HCT116 (cell line): Measurements from ENCODE around the gene GABBR2. TPM values are rescaled to one million over a fixed set of nuclear protein-coding genes. Genes with fewer than 3 reads are reported as not detected.

ENCODE experiments used
- ATAC-seq: fragments of 200-7000 bp; cut with Tn5 transposase; 2 replicates; pipeline ENCODE4 v1.9.1; 2020; ENCODE audit warnings: mild to moderate bottlenecking, moderate library complexity
- BruUV-seq: library from RNA; stranded (reverse); fragments of 400-500 nt; replicated peaks from 2 replicates; lab custom pipeline; 2021; lab: Mats Ljungman, UMichigan
- CTCF ChIA-PET: fragments of 300-600 bp; sonication (Branson Sonifier 250); formaldehyde crosslinking; loops from one replicate; lab custom pipeline; 2021; ENCODE audit warnings: antibody characterized with exemption; lab: Charles Lee
- POLR2A ChIA-PET: fragments of 300-600, 350-600 bp; sonication (Branson Sonifier 250); formaldehyde crosslinking; loops from one replicate; lab custom pipeline; 2021; ENCODE audit warnings: antibody characterized with exemption; lab: Charles Lee
- RAD21 ChIA-PET, 2 experiments: fragments of 300-600 bp; sonication (Branson Sonifier 250); formaldehyde crosslinking; loops; one replicate each; lab custom pipeline; 2023; ENCODE audit warnings: low total read pairs in 2 of 2; ENCODE audit not compliant: uncharacterized antibody in 2 of 2, unreplicated experiment in 2 of 2, low non-redundant PET in 1 of 2; lab: Charles Lee
- DNase-seq: peaks from one replicate; pipeline ENCODE4 v3.0.0-alpha.2; 2010; ENCODE audit warnings: low read depth, low spot score
- H2AFZ ChIP-seq: fragments of 200-600 bp; shearing (Covaris generic), sonication (generic); 2 replicates; pipeline ENCODE4 v1.6.1; 2017; ENCODE audit warnings: low read depth, mixed run types, mixed read lengths, antibody characterized with exemption, low read length; ENCODE audit not compliant: poor library complexity, severe bottlenecking
- H3K27ac ChIP-seq: 2 replicates; pipeline ENCODE4 v1.5.1; 2012; ENCODE audit warnings: low read depth, low read length
- H3K27me3 ChIP-seq: fragments of 200-600 bp; sonication (generic); 2 replicates; pipeline ENCODE4 v1.6.1; 2016; ENCODE audit warnings: mixed run types, low read length, mixed read lengths; ENCODE audit not compliant: insufficient read depth
- H3K36me3 ChIP-seq, 2 experiments: fragments of 200-500 bp in 1 of 2; fragments of 200-600 bp in 1 of 2; sonication (Bioruptor generic) in 1 of 2; sonication (generic) in 1 of 2; 2 replicates each; pipeline versions ENCODE4 v1.5.1 to v1.6.1; 2014 to 2016; ENCODE audit warnings: low read length in 2 of 2, inconsistent platforms in 1 of 2, mixed read lengths in 1 of 2, mixed run types in 1 of 2; ENCODE audit not compliant: insufficient read depth in 2 of 2, control insufficient read depth in 1 of 2
- H3K4me1 ChIP-seq, 2 experiments: fragments of 200-600 bp in 1 of 2; sonication (generic) in 1 of 2; 2 replicates each; pipeline versions ENCODE4 v1.5.1 to v1.6.1; 2012 to 2017; ENCODE audit warnings: low read length in 2 of 2, inconsistent platforms in 1 of 2, mild to moderate bottlenecking in 1 of 2, mixed read lengths in 1 of 2, mixed run types in 1 of 2, moderate library complexity in 1 of 2; ENCODE audit not compliant: insufficient read depth in 2 of 2, control insufficient read depth in 1 of 2
- H3K4me2 ChIP-seq: fragments of 200-600 bp; sonication (generic); 2 replicates; pipeline ENCODE4 v1.6.1; 2017; ENCODE audit warnings: mixed run types, low read length, mixed read lengths
- H3K4me3 ChIP-seq, 2 experiments: fragments of 200-600 bp in 1 of 2; sonication (generic) in 1 of 2; replicated peaks in 1 of 2; 2 replicates each; pipeline ENCODE4 v1.5.1; 2011 to 2016; ENCODE audit warnings: low read length in 2 of 2, control low read depth in 1 of 2, low read depth in 1 of 2, mild to moderate bottlenecking in 1 of 2, mixed read lengths in 1 of 2, mixed run types in 1 of 2
- H3K79me2 ChIP-seq: fragments of 200-600 bp; sonication (generic); 2 replicates; pipeline ENCODE4 v1.6.1; 2017; ENCODE audit warnings: mild to moderate bottlenecking, mixed run types, low read length, moderate library complexity, mixed read lengths; ENCODE audit not compliant: insufficient read depth
- H3K9ac ChIP-seq: fragments of 200-600 bp; sonication (generic); 2 replicates; pipeline ENCODE4 v1.6.1; 2016; ENCODE audit warnings: low read length, mixed read lengths
- H3K9me2 ChIP-seq: fragments of 200-600 bp; sonication (generic), shearing (Covaris generic); 2 replicates; pipeline ENCODE4 v1.6.1; 2017; ENCODE audit warnings: mixed run types, mild to moderate bottlenecking, moderate library complexity; ENCODE audit not compliant: insufficient read depth
- H3K9me3 ChIP-seq, 2 experiments: fragments of 200-500 bp in 1 of 2; fragments of 200-600 bp in 1 of 2; sonication (Bioruptor generic) in 1 of 2; sonication (generic) in 1 of 2; 2 replicates each; pipeline ENCODE4 v1.6.1; 2014 to 2017; ENCODE audit warnings: low read length in 2 of 2, mixed read lengths in 2 of 2, inconsistent platforms in 1 of 2, low read depth in 1 of 2, mild to moderate bottlenecking in 1 of 2, mixed run types in 1 of 2, moderate library complexity in 1 of 2; ENCODE audit not compliant: control insufficient read depth in 1 of 2, insufficient read depth in 1 of 2
- H4K20me1 ChIP-seq: fragments of 200-600 bp; sonication (generic), shearing (Covaris generic); 2 replicates; pipeline ENCODE4 v1.6.1; 2017; ENCODE audit warnings: mixed run types, mild to moderate bottlenecking, moderate library complexity; ENCODE audit not compliant: insufficient read depth
- CBX3 ChIP-seq: IDR thresholded peaks from 2 replicates; pipeline ENCODE4 v1.6.1; 2012; ENCODE audit warnings: low read depth
- ELF1 ChIP-seq: IDR thresholded peaks from 2 replicates; pipeline ENCODE4 v1.6.1; 2012; ENCODE audit warnings: low read depth, borderline replicate concordance
- EZH2 ChIP-seq: fragments of 200-600 bp; sonication (generic); IDR thresholded peaks from 2 replicates; pipeline ENCODE4 v1.6.1; 2017; ENCODE audit warnings: antibody characterized with exemption, mixed run types
- FOSL1 ChIP-seq: IDR thresholded peaks from 2 replicates; pipeline ENCODE4 v1.6.1; 2012; ENCODE audit warnings: low read depth
- POLR2A ChIP-seq: IDR thresholded peaks from 2 replicates; pipeline ENCODE4 v1.7.0; 2011; ENCODE audit warnings: borderline replicate concordance; ENCODE audit not compliant: insufficient read depth, insufficient read length; ENCODE audit errors: extremely low read depth
- POLR2AphosphoS5 ChIP-seq: IDR thresholded peaks from 2 replicates; pipeline ENCODE4 v1.6.1; 2011; ENCODE audit warnings: mild to moderate bottlenecking, low read depth, low read length, moderate library complexity
- RAD21 ChIP-seq: IDR thresholded peaks from 2 replicates; pipeline ENCODE4 v1.6.1; 2012; ENCODE audit warnings: low read depth, mild to moderate bottlenecking
- SIN3A ChIP-seq: IDR thresholded peaks from 2 replicates; pipeline ENCODE4 v1.6.1; 2012; ENCODE audit warnings: low read depth
- SP1 ChIP-seq: IDR thresholded peaks from 2 replicates; pipeline ENCODE4 v1.6.1; 2012; ENCODE audit warnings: low read depth
- SRF ChIP-seq: IDR thresholded peaks from 2 replicates; pipeline ENCODE4 v1.6.1; 2012; ENCODE audit warnings: low read depth
- TCF7L2 ChIP-seq: IDR thresholded peaks from 2 replicates; pipeline ENCODE4 v1.7.0; 2011; ENCODE audit warnings: borderline replicate concordance, inconsistent platforms; ENCODE audit not compliant: insufficient read depth, insufficient read length; ENCODE audit errors: extremely low read depth
- YY1 ChIP-seq: IDR thresholded peaks from 2 replicates; pipeline ENCODE4 v1.6.1; 2011; ENCODE audit warnings: low read length, low read depth, moderate library complexity, mild to moderate bottlenecking; ENCODE audit not compliant: insufficient replicate concordance; ENCODE audit errors: extremely low read depth
- ZFX ChIP-seq: fragments of 450-650 bp; IDR thresholded peaks from 2 replicates; pipeline ENCODE4 v1.6.1; 2017
- ZNF274 ChIP-seq: fragments of 200-500 bp; sonication (Bioruptor generic); IDR thresholded peaks from 2 replicates; pipeline ENCODE4 v1.6.1; 2014; ENCODE audit warnings: mild to moderate bottlenecking, low read depth, low read length, inconsistent platforms
- intact Hi-C: fragments of 100-400 bp; cut with micrococcal nuclease; formaldehyde crosslinking; loops from 2 replicates; pipeline ENCODE4 v1.10.0; 2022
- total RNA-seq: library from RNA; stranded (reverse); gene quantifications from one replicate; pipeline ENCODE4 v1.2.1, GENCODE V29; 2021; ENCODE audit not compliant: unreplicated experiment
- TF ChIP-seq, protein P1 (sequence below), 3 experiments: fragments of 200-600 bp in 1 of 3; sonication (generic) in 1 of 3; IDR thresholded peaks in 2 of 3; conservative IDR thresholded peaks in 1 of 3; 2 replicates each; pipeline ENCODE4 v1.5.1; 2012 to 2017; ENCODE audit warnings: low read depth in 2 of 3, low read length in 2 of 3, antibody characterized with exemption in 1 of 3, borderline replicate concordance in 1 of 3, control low read depth in 1 of 3, mild to moderate bottlenecking in 1 of 3, mixed read lengths in 1 of 3, mixed run types in 1 of 3, moderate library complexity in 1 of 3; ENCODE audit not compliant: insufficient read depth in 1 of 3
- TF ChIP-seq, protein P2 (sequence below): IDR thresholded peaks from 2 replicates; pipeline ENCODE4 v1.6.1; 2011; ENCODE audit warnings: mild to moderate bottlenecking, low read length, moderate library complexity; ENCODE audit not compliant: insufficient replicate concordance; ENCODE audit errors: extremely low read depth
- TF ChIP-seq, protein P3 (sequence below): IDR thresholded peaks from 2 replicates; pipeline ENCODE4 v1.6.1; 2012
- TF ChIP-seq, protein P4 (sequence below): IDR thresholded peaks from 2 replicates; pipeline ENCODE4 v1.6.1; 2012
- TF ChIP-seq, protein P5 (sequence below): IDR thresholded peaks from 2 replicates; pipeline ENCODE4 v1.6.1; 2012; ENCODE audit warnings: low read depth

The GABBR2 gene
- total RNA-seq, 1 experiment from 2014 or later, result 0.15 TPM

DNA sequence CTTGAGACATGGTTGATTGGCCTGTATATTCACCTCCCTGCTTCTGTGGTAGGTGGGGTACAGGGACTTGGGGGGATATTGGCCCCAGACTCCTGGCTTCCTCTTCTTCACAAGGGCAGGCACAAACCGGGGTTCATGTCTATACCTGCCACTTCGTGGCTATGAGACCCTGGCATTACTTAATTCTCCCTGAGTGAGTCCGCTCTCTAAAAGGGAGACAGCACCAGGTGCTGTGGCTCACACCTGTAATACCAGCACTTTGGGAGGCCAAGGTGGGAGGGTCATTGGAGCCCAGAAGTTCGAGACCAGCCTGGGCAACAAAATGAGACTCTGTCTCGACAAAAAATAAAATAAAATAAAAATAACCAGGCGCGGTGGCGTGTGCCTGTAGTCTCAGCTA, 178.5 kb downstream of the GABBR2 start:
- Histone ChIP-seq H3K4me2 (no peak overlapping the region), H3K27me3 (no peaks in the 10 kb centered on the region), H3K79me2 (no peaks in the 10 kb centered on the region), H4K20me1 (no peaks in the 10 kb centered on the region), H3K4me3 (no peak overlapping the region), H3K36me3 (no peaks in the 10 kb centered on the region), H3K9me2 (no peaks in the 10 kb centered on the region), H3K27ac (no peak overlapping the region), H3K9ac (no peak overlapping the region), H2AFZ (no peak overlapping the region), H3K4me1 (no peaks in the 10 kb centered on the region), H3K9me3 (no peaks in the 10 kb centered on the region)
- intact Hi-C loops, result no loop called here
- ChIA-PET CTCF (no interaction called here), POLR2A (no interaction called here), RAD21 (no interaction called here)
- ATAC-seq (no peak), DNase-seq (no peak)
- TF ChIP-seq ZFX, result no peak
- TF ChIP-seq TCF7L2, result no peak
- TF ChIP-seq, protein P1, sequence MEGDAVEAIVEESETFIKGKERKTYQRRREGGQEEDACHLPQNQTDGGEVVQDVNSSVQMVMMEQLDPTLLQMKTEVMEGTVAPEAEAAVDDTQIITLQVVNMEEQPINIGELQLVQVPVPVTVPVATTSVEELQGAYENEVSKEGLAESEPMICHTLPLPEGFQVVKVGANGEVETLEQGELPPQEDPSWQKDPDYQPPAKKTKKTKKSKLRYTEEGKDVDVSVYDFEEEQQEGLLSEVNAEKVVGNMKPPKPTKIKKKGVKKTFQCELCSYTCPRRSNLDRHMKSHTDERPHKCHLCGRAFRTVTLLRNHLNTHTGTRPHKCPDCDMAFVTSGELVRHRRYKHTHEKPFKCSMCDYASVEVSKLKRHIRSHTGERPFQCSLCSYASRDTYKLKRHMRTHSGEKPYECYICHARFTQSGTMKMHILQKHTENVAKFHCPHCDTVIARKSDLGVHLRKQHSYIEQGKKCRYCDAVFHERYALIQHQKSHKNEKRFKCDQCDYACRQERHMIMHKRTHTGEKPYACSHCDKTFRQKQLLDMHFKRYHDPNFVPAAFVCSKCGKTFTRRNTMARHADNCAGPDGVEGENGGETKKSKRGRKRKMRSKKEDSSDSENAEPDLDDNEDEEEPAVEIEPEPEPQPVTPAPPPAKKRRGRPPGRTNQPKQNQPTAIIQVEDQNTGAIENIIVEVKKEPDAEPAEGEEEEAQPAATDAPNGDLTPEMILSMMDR (IDR thresholded peaks at IDR 0.05 in 2 of 3, conservative IDR thresholded peaks at IDR 0.05 in 1 of 3; ENCODE audit: borderline replicate concordance in 1 of 3, insufficient read depth in 1 of 3, low read depth in 2 of 3, low read length in 2 of 3), result no peak
- TF ChIP-seq, protein P2, sequence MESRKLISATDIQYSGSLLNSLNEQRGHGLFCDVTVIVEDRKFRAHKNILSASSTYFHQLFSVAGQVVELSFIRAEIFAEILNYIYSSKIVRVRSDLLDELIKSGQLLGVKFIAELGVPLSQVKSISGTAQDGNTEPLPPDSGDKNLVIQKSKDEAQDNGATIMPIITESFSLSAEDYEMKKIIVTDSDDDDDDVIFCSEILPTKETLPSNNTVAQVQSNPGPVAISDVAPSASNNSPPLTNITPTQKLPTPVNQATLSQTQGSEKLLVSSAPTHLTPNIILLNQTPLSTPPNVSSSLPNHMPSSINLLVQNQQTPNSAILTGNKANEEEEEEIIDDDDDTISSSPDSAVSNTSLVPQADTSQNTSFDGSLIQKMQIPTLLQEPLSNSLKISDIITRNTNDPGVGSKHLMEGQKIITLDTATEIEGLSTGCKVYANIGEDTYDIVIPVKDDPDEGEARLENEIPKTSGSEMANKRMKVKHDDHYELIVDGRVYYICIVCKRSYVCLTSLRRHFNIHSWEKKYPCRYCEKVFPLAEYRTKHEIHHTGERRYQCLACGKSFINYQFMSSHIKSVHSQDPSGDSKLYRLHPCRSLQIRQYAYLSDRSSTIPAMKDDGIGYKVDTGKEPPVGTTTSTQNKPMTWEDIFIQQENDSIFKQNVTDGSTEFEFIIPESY, result no peak
- no peak for TF ChIP-seq POLR2A
- TF ChIP-seq FOSL1, result no peak
- TF ChIP-seq, protein P3, sequence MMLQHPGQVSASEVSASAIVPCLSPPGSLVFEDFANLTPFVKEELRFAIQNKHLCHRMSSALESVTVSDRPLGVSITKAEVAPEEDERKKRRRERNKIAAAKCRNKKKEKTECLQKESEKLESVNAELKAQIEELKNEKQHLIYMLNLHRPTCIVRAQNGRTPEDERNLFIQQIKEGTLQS, result no peak
- TF ChIP-seq CBX3, result no peak
- TF ChIP-seq POLR2AphosphoS5, result no peak
- no peak for TF ChIP-seq SP1
- no peak for TF ChIP-seq YY1
- TF ChIP-seq ZNF274, result no peak
- TF ChIP-seq ELF1, result no peak
- TF ChIP-seq EZH2, result no peak
- no peak for TF ChIP-seq SRF
- TF ChIP-seq RAD21, result no peak
- TF ChIP-seq, protein P4, sequence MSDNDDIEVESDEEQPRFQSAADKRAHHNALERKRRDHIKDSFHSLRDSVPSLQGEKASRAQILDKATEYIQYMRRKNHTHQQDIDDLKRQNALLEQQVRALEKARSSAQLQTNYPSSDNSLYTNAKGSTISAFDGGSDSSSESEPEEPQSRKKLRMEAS, result no peak
- TF ChIP-seq, protein P5, sequence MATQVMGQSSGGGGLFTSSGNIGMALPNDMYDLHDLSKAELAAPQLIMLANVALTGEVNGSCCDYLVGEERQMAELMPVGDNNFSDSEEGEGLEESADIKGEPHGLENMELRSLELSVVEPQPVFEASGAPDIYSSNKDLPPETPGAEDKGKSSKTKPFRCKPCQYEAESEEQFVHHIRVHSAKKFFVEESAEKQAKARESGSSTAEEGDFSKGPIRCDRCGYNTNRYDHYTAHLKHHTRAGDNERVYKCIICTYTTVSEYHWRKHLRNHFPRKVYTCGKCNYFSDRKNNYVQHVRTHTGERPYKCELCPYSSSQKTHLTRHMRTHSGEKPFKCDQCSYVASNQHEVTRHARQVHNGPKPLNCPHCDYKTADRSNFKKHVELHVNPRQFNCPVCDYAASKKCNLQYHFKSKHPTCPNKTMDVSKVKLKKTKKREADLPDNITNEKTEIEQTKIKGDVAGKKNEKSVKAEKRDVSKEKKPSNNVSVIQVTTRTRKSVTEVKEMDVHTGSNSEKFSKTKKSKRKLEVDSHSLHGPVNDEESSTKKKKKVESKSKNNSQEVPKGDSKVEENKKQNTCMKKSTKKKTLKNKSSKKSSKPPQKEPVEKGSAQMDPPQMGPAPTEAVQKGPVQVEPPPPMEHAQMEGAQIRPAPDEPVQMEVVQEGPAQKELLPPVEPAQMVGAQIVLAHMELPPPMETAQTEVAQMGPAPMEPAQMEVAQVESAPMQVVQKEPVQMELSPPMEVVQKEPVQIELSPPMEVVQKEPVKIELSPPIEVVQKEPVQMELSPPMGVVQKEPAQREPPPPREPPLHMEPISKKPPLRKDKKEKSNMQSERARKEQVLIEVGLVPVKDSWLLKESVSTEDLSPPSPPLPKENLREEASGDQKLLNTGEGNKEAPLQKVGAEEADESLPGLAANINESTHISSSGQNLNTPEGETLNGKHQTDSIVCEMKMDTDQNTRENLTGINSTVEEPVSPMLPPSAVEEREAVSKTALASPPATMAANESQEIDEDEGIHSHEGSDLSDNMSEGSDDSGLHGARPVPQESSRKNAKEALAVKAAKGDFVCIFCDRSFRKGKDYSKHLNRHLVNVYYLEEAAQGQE, result no peak
- TF ChIP-seq SIN3A, result no peak
- no TSS peak for BruUV-seq
